Heart left ventricle (tissue), 16 donors: ENCODE measurements around the gene ARPC3. TPM values are rescaled to one million over a fixed set of nuclear protein-coding genes. Genes with fewer than 3 reads are reported as not detected.
A peak's percentile ranks its signal among the peaks of the same experiment; 100 is the strongest.
"Not testable (repeated sequence)": the region's sequence is repeated elsewhere in the genome, so short reads cannot be mapped to it uniquely, and the experiment has no call there.

ENCODE experiments used
- ATAC-seq, 4 donors: fragments of 200-7000 bp; cut with Tn5 transposase; one replicate each; pipeline ENCODE4 v1.9.1; 2020 to 2022; ENCODE audit warnings: moderate library complexity in 4 of 4, mild to moderate bottlenecking in 3 of 4, moderate number of reproducible peaks in 1 of 4
- DNase-seq, 5 donors: peaks; one replicate each; pipeline ENCODE4 v3.0.0-alpha.2; 2020
- H3K27ac ChIP-seq, 12 donors: fragments of 200-600 bp; sonication (generic) in 4 of 12; one replicate each; pipeline versions ENCODE4 v1.5.0 to v1.8.0; 2016 to 2022; ENCODE audit warnings: mild to moderate bottlenecking in 2 of 12
- H3K27me3 ChIP-seq, 9 donors: fragments of 200-600 bp; sonication (generic) in 2 of 9; one replicate each; pipeline versions ENCODE4 v1.5.1 to v1.8.0; 2016 to 2022; ENCODE audit warnings: mild to moderate bottlenecking in 3 of 9
- H3K36me3 ChIP-seq, 9 donors: fragments of 200-600 bp; sonication (generic) in 2 of 9; one replicate each; pipeline versions ENCODE4 v1.5.0 to v1.8.0; 2018 to 2022; ENCODE audit warnings: mild to moderate bottlenecking in 2 of 9
- H3K4me1 ChIP-seq, 12 donors: fragments of 200-600 bp; sonication (generic) in 4 of 12; one replicate each; pipeline versions ENCODE4 v1.5.0 to v1.8.0; 2016 to 2022; ENCODE audit warnings: mild to moderate bottlenecking in 3 of 12
- H3K4me3 ChIP-seq, 12 donors: fragments of 200-600 bp; sonication (generic) in 4 of 12; one replicate each; pipeline versions ENCODE4 v1.5.0 to v1.8.0; 2017 to 2022; ENCODE audit warnings: mild to moderate bottlenecking in 9 of 12, moderate library complexity in 4 of 12
- H3K9me3 ChIP-seq, 12 donors: fragments of 200-600 bp; sonication (generic) in 4 of 12; one replicate each; pipeline versions ENCODE4 v1.5.0 to v1.8.0; 2016 to 2022; ENCODE audit warnings: mild to moderate bottlenecking in 1 of 12
- CTCF ChIP-seq, 12 donors: fragments of 200-600 bp; sonication (generic) in 4 of 12; IDR thresholded peaks; one replicate each; pipeline versions ENCODE4 v1.5.0 to v1.8.0; 2018 to 2022; ENCODE audit warnings: antibody characterized with exemption in 12 of 12, mild to moderate bottlenecking in 5 of 12
- POLR2A ChIP-seq, 2 donors: fragments of 450-650 bp; IDR thresholded peaks; one replicate each; pipeline ENCODE4 v1.6.1; 2017; ENCODE audit warnings: antibody characterized with exemption in 2 of 2, mild to moderate bottlenecking in 2 of 2, moderate library complexity in 2 of 2
- WGBS, 4 donors: extraction: QIAGEN DNeasy Blood & Tissue Kit in 2 of 4; methylation state at CpG; one replicate each; pipeline versions ENCODE4 v1.1.5 to v1.1.7; 2013 to 2018; 5-methylcytosine and 5-hydroxymethylcytosine counted together
- intact Hi-C, 10 donors: fragments of 100-400 bp; cut with DNase I; formaldehyde crosslinking; loops; one replicate each; pipeline versions ENCODE4 v1.11.1 to v1.14.2; 2022
- polyA plus RNA-seq, 2 donors: library from polyadenylated mRNA; stranded (reverse); fragments of 200-250 nt; gene quantifications; one replicate each; pipeline ENCODE4 v1.2.3, GENCODE V29; 2013
- total RNA-seq, 9 donors: library from RNA; depleted of rRNA in 2 of 9; stranded (reverse); fragments of >200 nt in 2 of 9; fragmentation: NEBNext Ultra II Directional in 3 of 9; extraction: Animal tissue kit (Norgen Biotek cat#: 25700) in 3 of 9; gene quantifications; one replicate each; pipeline versions ENCODE4 v1.1.0 to v1.2.4, GENCODE V29; 2016 to 2023
- donor health status: ischemic (EF 13 %, LVEDD 7.1; RV severe dilation, severe dysfunction).
- donor health status: healthy with polysubstance abuse.
- donor health status: DM: no; HTN: yes; CAD: no.
- donor health status: DM: no; HTN: no; CAD: no.
- donor health status: ischemic (EF 25% LVEDD 6.9; RV normal size, moderate dysfunction).
- donor health status: ischemic (EF 25% LVEDD 5.7; RV mildly dilated, moderate dysfunction).
- donor health status: healthy.
- donor health status: DM: yes; HTN: yes; CAD: no.
- donor health status: ischemic (EF 35%, LVEDD 5.7; RV mildly dilated, moderate dysfunction).
- donor health status: nonischemic (EF 11% LVEDD 7.7; RV severe dilation, severe dysfunction).
- donor health status: DM: yes; HTN: yes; CAD: no.
- donor health status: PGD.
- donor health status: ischemic (EF 29% LVEDD 5.4; RV normal size, mild dysfunction).
- donor health status: nonischemic (EF 23%, LVEDD 6.1; RV moderate dilation, normal function).

The ARPC3 gene
- total and polyA plus RNA-seq, 11 donors: 77.2 to 251 (median 134) TPM

GRCh38 chr12:110465024-110465423, 14.9 kb upstream of the ARPC3 start:
- no peaks in the 10 kb centered on the region for H3K9me3 ChIP-seq
- intact Hi-C loops: loop anchor here in 6 of 10 donors (5.0 kb wide), 4 partner anchors 37 to 422 kb away; partner anchors contain the start of genes RAD9B (in 4 of the 6) and VPS29 (in 4 of the 6)
- peaks cover 0 to 52% (median 41%) of the 10 kb centered on the region in 9 donors for H3K36me3 ChIP-seq
- no peak overlapping the region for H3K27ac ChIP-seq
- no peak for ATAC-seq
- no peak overlapping the region for H3K4me3 ChIP-seq
- H3K27me3 ChIP-seq: no peaks in the 10 kb centered on the region
- TF ChIP-seq CTCF (IDR thresholded peaks at IDR 0.05) (no peak), POLR2A (IDR thresholded peaks at IDR 0.05) (no peak)
- WGBS, 4 donors: 87 to 100% (median 99%) methylated on average over 2 of the region's 2 CpGs
- no peak for DNase-seq
- H3K4me1 ChIP-seq: peaks cover 0 to 30% (median 16%) of the 10 kb centered on the region in 12 donors

GRCh38 chr12:110461189-110461588, 11.1 kb upstream of the ARPC3 start:
- Histone ChIP-seq H3K4me1 (peaks cover 0 to 11% (median 0%) of the 10 kb centered on the region in 12 donors), H3K36me3 (peaks cover 0 to 91% (median 74%) of the 10 kb centered on the region in 9 donors)
- WGBS, 4 donors: 89 to 91% (median 89%) methylated on average over 5 of the region's 5 CpGs
- H3K27me3 ChIP-seq, ATAC-seq, intact Hi-C loops, H3K9me3 ChIP-seq, H3K27ac ChIP-seq, H3K4me3 ChIP-seq, DNase-seq: not testable (repeated sequence)

GRCh38 chr12:110458756-110459155, 8.6 kb upstream of the ARPC3 start:
- WGBS, 4 donors: 92 to 96% (median 93%) methylated on average over 4 of the region's 4 CpGs
- no peaks in the 10 kb centered on the region for H3K27me3 ChIP-seq
- peaks cover 0 to 97% (median 79%) of the 10 kb centered on the region in 9 donors for H3K36me3 ChIP-seq
- DNase-seq (no peak), ATAC-seq (no peak)
- H3K4me3 ChIP-seq: no peak overlapping the region
- H3K4me1 ChIP-seq: peaks cover 0 to 22% (median 0%) of the 10 kb centered on the region in 12 donors
- no peak for TF ChIP-seq POLR2A (IDR thresholded peaks at IDR 0.05)
- no peaks in the 10 kb centered on the region for H3K9me3 ChIP-seq
- no peak overlapping the region for H3K27ac ChIP-seq
- intact Hi-C loops: loop anchor here in 2 of 10 donors (5.0 to 10.0 kb wide), 3 partner anchors 284 to 426 kb away; partner anchors contain the start of gene PPP1CC (in 1 of the 2)

- no peak for DNase-seq
- peaks cover 0 to 41% (median 7%) of the 10 kb centered on the region in 12 donors for H3K4me1 ChIP-seq
- H3K4me3 ChIP-seq: no peak overlapping the region
- WGBS, 4 donors: 90 to 97% (median 96%) methylated on average over 4 of the region's 4 CpGs
- no peak overlapping the region for H3K27ac ChIP-seq
- intact Hi-C loops: loop anchor here in 9 of 10 donors (5.0 to 10.0 kb wide), 8 partner anchors 49 to 439 kb away; partner anchors contain the start of genes RAD9B (in 3 of the 9) and VPS29 (in 3 of the 9)
- TF ChIP-seq CTCF (IDR thresholded peaks at IDR 0.05) (no peak), POLR2A (IDR thresholded peaks at IDR 0.05) (no peak)
- ATAC-seq: no peak
- peaks cover 0 to 67% (median 52%) of the 10 kb centered on the region in 9 donors for H3K36me3 ChIP-seq
- no peaks in the 10 kb centered on the region for H3K27me3 ChIP-seq
- no peaks in the 10 kb centered on the region for H3K9me3 ChIP-seq
Observed at GRCh38 chr12:110453569-110454296, 3.6 kb upstream of the ARPC3 start.

- DNase-seq: no peak
- H3K4me1 ChIP-seq: peaks cover 0 to 49% (median 13%) of the 10 kb centered on the region in 12 donors
- H3K27ac ChIP-seq: peak overlapping the region in 1 of 12 donors; percentile 13
- intact Hi-C loops: loop anchor here in 9 of 10 donors (2.0 to 10.0 kb wide), 11 partner anchors 16 to 441 kb away; partner anchors contain the start of genes RAD9B (in 3 of the 9), VPS29 (in 3 of the 9), FAM216A (in 1 of the 9) and GPN3 (in 1 of the 9)
- no peaks in the 10 kb centered on the region for H3K9me3 ChIP-seq
- H3K36me3 ChIP-seq: peaks cover 0 to 57% (median 39%) of the 10 kb centered on the region in 9 donors
- no peak for ATAC-seq
- no peaks in the 10 kb centered on the region for H3K27me3 ChIP-seq
- 71 to 80% (median 76%) methylated on average over 1 of the region's 1 CpG for WGBS, 4 donors
- no peak overlapping the region for H3K4me3 ChIP-seq
- no peak for TF ChIP-seq POLR2A (IDR thresholded peaks at IDR 0.05)
- no peak for TF ChIP-seq CTCF (IDR thresholded peaks at IDR 0.05)
Observed at GRCh38 chr12:110451263-110451662, 1.1 kb upstream of the ARPC3 start.
